GM18867 (cell line): Measurements from ENCODE around the gene TDP2.
"Not testable (repeated sequence)": the region's sequence is repeated elsewhere in the genome, so short reads cannot be mapped to it uniquely, and the experiment has no call there.

Source experiments
- ATAC-seq: cut with Tn5 transposase; IDR thresholded peaks from one replicate; pipeline ENCODE4 v1.9.1; 2021; ENCODE audit warnings: mild to moderate bottlenecking, moderate library complexity; ENCODE audit not compliant: unreplicated experiment

The TDP2 gene, protein sequence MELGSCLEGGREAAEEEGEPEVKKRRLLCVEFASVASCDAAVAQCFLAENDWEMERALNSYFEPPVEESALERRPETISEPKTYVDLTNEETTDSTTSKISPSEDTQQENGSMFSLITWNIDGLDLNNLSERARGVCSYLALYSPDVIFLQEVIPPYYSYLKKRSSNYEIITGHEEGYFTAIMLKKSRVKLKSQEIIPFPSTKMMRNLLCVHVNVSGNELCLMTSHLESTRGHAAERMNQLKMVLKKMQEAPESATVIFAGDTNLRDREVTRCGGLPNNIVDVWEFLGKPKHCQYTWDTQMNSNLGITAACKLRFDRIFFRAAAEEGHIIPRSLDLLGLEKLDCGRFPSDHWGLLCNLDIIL

DNA sequence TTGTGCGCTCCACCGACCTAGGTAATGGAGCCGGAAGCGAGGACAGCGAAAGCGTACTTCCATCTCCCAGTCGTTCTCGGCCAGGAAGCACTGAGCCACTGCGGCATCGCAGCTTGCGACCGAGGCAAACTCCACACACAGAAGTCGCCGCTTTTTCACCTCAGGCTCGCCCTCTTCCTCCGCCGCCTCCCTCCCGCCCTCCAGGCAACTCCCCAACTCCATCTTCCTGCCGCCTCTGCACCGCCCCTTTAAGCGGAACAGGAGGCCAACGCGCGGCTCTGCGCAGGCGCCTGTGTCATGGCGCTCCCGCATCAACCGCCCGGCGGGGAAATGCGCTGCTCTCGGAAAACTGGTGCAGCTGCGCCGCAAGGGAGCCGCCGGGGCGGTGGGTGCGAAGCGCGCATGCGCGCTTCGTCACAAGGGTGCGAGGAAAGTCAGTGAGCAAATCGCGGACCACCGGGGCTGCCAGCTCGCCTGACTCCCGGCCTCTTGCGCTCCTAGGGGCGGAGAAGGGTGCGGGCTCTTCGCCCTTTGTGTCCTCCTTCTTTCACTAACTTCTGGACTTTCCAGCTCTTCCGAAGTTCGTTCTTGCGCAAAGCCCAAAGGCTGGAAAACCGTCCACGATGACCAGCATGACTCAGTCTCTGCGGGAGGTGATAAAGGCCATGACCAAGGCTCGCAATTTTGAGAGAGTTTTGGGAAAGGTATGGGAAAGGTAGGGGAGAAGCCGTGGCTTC, at the start of gene TDP2, which contains the start of gene ACOT13:
TDP2 (minus strand) TSS at position 259 of the 737 bp plus-strand sequence; CDS start at position 222, 37 bp downstream.
ACOT13 (plus strand) TSS at position 437 of the 737 bp plus-strand sequence; CDS start at position 624, 187 bp downstream.
- peak; percentile 94 for ATAC-seq

DNA sequence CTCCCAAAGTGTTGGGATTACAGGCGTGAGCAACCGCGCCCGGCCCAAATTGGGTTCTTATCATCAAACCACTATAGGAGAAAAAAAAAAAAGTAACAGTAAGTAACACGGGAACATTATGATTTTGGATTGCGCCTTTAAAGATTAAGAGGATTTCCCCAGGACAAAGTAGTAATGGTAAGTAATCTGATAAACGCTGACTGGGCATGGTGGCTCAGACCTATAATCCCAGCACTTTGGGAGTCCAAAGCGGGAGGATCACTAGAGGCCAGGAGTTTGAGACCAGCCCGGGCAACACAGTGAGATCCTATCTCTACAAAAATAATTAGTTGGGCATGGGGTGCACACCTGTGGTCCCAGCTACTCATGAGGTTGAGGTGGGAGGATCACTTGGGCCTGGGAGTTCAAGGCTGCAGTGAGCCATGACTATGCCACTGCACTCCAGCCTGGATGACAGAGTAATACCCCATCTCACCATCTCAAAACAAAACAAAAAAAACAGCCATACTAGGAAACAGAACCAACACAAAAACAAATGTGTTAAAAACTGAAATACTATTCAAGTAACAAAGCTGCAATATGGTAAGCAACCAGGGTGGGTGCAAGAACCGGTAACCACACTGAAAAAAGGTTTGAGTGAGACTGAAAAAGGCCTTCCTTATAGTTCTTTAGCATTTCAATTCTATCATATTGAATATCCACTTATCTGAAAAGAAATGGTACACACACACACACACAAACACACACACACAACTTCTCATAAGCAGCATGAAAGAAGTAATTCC, 44.0 kb upstream of the TDP2 start:
- no peak for ATAC-seq

DNA sequence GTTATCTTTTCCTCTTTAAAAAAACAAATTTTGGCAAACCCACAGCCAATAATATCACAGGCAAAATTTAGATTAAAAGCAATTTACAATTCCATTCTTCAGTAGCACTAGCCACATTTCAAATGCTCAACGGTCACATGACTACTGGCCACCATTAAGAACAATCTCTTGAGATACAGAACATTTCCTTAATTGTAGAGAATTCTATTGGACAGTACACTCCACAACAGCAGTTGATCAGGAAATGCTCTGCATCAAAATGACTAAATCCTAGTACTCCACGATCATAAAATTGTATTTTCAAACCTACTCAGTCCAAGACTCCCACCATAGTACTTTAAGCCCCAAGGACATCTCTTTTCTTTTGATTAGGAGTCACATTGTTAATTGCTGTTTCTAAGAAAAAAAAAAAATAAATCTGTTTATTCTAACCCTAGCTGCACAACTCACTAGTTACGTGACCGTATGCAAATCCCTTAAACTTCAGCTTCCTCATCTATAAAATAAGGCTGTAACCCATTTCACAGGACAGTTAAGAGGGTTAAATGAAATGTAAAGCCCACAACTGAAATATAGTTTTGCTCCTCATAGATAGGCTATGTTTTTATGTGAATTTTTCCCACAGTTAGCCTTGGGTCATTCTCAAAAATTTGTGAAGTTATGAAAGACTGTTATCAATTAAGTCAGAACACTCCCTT, 42.5 kb upstream of the TDP2 start:
- ATAC-seq, result no peak

DNA sequence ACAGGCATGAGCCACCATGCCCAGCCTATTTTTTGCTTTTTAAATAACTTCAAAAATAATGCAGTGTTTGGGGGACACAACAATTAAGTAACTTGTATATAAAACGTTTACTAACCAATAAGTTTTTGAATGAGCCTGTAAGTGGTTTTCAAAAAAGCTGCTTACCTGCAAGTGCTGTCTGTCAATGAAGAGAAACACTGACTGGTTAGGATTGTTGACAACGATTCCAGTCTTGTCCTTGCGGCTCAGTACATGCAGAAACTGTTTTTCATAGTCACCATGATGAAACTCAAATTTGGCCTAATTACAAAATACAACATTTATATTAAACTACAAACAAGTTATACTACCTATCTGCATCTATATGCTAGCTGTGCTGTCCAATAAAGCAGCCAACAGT, 41.9 kb upstream of the TDP2 start:
- no peak for ATAC-seq

DNA sequence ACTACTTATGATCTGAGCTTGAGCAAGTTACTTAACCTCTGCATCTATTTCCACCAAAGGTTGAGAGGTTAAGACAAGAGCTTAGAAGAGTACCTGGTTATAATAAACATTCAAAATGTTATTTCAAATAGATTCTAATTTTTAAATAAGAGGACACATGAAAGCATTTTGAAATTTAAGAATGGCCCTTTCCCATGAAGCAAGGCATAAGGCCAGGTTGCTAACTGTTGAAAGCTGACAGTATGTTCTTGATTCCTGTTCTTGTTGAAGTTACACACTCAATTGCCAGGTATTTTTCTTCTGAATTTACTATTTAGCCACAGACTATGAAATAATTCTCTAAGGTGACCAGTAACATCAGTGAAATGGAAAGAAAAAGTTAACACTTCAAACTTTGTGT, 37.8 kb upstream of the TDP2 start:
- no peak for ATAC-seq

DNA sequence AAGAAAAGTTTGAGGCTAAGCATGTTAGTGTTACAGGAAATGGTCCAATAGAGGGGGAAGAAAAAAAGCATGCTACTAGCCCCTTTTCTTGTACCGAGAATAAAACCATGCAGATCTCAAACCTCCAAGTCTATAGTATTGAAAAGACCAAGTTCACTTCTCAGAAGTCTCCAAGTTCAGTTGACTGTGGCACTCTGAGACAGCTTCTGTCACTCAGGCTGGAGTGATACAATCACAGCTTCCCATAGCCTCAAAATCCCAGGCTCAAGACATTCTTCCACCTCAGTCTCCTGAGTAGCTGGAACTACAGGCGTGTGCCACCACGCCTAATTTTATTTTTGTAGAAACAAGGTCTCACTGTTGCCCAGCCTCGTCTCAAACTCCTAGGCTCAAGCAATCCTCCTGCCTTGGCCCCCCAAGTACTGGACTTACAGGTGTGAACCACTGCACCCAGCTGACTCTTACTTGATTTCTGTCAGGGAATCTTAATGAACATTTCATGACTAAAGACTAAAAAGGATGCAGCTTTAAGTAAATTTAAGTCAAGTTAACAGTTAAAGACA, 36.1 kb upstream of the TDP2 start:
- no peak for ATAC-seq

DNA sequence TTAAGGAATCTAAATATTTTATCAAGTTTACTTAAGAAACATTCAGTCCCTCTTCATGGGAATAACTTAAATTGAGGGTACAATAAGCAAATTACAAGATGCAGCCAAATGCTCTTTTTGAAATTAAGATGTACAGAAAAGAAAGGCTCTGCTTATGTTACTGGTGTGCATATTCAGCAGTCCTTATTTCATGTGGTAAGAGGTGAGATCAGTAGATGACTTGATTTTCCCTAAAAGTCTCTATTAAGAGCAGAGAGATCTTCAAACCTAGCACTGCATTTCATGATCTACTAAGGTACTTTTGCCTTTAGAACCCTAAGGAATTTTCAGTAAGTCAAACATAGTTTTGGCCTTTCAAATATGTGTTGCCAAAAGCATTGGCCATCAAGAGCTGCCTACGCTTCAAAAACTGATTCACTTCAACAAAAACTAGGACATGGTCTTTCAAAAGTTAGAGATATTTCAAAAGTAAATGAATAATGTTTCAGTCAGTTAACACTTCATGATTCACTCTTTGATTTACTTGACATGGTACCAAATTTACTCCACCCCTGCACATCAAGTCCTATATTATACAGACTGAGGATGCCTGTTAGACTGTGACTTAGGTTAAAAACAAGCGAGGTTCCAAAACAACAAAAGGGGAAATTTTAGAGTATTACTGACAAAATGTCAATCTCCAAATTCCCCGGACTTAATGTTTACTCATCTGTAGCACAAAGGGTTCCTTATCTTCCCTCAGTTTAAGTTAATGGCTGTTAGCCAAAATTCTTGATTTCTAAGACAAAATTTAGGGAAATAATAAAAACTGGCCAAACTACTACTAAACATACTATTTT, 33.0 kb upstream of the TDP2 start:
- no peak for ATAC-seq

DNA sequence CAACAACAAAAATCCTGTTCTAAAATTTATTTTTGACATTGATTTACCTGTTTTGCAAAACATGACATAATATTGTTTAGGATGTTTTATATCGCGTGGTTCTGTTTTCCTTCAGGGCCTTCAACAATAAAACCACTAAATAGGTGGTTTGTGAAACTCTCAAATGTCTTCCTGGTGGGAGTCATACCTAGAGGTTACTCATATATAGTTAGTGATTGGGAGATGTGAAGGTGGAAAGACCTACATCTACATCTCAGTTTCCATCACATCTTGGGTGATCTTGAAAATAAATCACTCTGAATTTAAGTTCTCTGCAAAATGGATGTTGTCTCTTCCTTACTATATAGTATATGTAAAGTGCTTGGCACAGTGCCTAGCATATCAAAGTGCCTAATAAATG, 29.4 kb upstream of the TDP2 start:
- no peak for ATAC-seq

DNA sequence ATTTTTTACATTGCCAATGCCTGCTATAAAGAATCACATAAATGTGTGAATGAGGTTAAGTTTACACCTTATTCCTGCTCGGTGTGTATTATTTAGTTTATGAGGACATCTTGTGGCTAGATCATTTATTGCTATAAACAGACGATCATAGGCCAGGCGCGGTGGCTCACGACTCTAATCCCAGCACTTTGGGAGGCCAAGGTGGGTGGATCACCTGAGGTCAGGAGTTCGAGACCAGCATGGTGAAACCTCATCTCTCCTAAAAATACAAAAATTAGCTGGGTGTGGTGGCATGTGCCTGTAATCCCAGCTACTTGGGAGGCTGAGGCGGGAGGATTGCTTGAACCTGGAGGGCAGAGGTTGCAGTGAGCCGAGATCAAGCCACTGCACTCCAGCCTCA, 28.9 kb upstream of the TDP2 start:
- not testable (repeated sequence) for ATAC-seq

DNA sequence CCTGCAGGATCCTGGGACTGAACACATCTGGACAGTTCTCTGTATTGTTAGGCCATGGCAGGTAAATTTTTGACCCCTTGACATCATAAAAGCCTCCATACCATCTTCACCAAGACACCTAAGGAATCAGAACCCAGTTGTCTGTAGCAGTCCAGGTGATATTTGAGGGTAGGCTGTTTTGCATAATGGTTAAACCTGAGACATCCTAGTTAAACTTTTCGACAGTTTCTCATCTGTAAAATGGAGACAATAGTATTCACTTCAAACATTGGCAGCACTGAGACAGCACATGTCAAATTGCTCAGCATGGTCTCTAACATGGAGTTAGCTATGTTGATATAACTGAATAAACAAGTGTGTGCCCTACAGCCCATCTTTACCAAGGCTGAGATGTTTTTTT, 27.5 kb upstream of the TDP2 start:
- no peak for ATAC-seq

DNA sequence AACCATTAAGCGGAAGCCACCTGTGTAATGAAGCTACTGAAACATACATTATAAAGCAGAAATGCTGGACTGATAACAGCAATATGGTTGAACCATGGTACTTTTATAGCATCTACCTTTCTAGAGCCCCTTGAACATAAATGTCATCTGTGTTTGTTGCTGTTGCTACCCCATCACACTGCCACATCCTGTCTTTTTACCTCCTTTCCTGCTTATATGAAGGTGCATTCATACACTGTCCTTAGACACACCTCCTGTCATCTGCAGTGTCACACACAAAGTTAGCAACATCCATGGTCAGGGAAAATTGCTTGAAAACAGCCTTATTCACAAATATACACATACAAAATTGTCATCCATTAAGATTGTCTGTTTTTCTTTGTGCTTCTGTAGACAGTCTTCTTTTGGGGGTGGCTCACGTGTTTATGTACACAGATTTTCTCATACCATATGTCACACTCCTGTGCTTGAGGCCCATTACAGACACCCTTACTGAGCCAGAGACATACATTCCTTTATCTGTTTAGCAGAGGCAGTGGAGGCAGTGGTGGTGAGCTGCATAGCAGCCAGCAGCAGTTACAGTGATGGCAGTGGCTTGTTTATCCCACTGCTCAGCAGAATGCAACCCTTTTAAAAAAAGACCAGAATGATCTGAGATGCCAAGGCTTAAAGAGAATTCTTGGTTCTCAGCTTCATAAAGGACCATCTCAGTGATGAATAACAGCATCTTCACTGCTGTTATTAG, 26.3 kb upstream of the TDP2 start:
- no peak for ATAC-seq

DNA sequence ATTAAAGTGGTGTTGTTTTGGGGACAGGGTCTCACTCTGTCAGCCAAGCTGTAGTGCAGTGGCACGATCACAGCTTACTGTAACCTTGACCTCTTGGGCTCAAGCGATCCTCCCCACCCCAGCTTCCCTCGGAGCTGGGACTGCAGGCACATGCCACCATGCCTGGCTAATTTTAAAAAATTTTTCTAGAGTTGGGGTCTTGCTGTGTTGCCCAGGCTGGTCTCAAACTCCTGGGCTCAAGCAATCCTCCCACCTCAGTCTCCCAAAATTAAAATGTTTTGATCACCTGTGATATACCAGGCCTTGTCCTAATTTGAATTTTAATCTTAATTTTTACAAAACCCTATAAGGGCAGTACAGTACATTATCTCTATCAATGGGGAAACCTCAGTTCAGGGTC, 25.7 kb upstream of the TDP2 start:
- no peak for ATAC-seq

DNA sequence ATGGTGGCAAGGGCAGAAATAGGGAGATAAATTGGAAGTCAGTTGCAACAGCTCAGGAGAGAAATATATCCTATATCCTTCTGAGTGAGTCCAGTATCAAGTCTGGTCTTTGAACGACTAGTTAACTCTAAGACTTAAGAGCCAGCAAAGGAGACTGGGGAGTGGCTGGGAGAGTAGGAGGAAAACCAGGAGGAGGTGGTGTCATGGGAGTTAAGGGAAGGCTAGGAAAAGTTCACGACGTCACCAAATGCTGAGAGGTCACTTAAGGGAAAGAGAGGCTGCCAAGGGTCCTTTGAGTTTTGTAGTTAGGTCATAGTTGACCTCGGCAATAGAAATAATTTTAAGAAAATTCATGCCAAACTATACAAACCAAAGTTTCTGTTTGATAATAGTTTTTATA, 25.3 kb upstream of the TDP2 start:
- ATAC-seq, result no peak

DNA sequence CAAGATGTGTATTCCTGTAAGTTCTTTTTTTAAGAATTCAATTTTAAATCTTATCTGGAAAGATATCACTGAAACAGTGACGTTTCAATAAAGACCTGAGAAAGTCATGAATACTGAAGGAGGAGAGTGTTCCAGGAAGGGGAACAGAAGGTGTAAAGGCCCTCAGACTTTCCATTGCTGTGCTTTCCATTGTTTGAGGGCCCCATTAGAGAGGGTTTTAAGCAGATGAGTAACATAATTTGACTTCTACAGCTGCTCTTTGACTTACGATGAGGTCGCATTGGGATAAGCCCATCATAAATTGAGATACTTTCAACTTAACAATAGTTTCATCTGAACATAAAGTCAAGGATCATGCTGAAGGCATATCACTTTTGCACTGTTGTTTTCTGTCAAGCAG, 24.9 kb upstream of the TDP2 start:
- ATAC-seq, result no peak

DNA sequence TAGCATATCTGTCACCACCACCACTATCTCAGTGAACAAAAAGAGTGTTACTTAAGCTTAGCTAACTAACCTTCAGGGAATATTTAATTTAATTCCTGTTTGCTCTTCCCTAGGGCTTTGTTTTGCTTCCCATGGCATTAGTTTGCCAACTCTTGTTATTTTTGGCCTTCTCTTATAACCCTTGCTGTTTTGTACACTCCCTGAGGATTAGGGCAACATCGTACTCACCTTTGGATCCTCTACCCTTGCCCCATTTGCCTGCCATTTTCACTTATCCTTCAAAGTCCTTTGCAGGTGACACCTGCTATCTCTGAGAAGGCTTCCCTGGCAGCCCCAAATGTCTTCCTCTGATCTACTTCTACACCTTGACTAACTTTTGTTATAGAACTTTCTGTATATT, 23.9 kb upstream of the TDP2 start:
- no peak for ATAC-seq

DNA sequence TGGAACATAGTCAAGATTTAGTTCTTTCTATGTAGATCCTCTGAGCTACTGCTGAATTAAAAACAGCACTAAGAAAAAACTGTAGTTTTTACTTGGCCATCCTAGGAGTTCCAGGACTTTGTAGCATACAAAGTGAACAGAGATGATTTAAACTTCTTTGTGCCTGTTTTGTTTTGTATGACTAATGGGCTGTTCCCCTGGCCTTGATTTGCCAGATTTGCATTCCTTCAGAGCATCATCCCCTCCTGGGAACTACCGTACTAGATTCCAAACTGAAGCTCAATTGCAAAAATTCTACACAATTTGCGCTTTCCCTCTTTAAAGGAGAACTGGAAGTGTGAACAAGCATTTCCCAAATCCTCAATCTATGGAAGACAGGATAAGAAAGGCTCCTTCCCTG, 23.3 kb upstream of the TDP2 start:
- no peak for ATAC-seq

DNA sequence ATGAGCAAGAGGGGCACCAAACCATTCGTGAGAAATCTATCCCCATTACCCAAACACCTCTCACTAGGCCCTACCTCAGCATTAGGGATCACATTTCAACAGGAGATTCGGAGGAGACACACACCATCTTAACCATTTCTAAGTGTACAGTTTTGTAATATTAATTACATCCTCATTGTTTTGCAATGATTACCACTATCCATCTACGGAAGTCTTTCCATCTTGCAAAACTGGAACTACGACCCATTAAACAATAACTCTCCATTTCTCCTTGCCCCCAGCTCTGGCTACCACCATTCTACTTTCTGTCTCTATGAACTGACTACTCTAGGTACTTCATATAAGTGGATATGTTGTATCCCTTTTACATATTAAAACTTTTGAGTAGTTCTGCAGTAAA, 20.2 kb upstream of the TDP2 start:
- ATAC-seq, result no peak

DNA sequence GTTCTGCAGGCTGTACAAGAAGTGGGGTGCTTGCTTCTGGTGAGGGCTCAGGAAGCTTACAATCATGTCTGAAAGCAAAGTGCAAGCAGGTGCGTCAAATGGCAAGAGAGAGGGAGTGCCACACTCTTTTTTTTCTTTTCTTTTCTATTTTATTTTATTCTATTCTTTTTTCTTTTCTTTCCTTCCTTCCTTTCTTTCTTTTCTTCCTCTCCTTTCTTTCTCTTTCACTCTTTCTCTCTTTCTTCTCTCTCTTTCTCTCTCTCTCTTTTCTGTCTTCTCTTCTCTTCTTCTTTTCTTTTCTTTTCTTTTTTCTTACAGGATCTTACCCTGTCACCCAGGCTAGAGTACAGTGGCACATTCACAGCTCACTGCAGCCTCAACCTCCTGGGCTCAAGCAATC, 19.7 kb upstream of the TDP2 start:
- ATAC-seq, result no peak
